GM13976 (cell line): ENCODE measurements around the gene CDADC1.

Experiments used
- DNase-seq: peaks from one replicate; pipeline ENCODE4 v3.0.0; 2012; ENCODE audit warnings: low spot score
- in situ Hi-C: fragments of 300-500 bp; cut with MboI; formaldehyde crosslinking; loops from one replicate; pipeline ENCODE4 v1.12.0; 2022; ENCODE audit warnings: low sequenced_read_pairs, mixed read lengths, inconsistent platforms; ENCODE audit not compliant: unreplicated experiment
- TF ChIP-seq, protein P1 (sequence below): IDR thresholded peaks from 2 replicates; pipeline ENCODE4 v1.5.1; 2012; ENCODE audit warnings: borderline replicate concordance, mild to moderate bottlenecking; ENCODE audit not compliant: insufficient read depth; ENCODE audit errors: extremely low read depth, missing control alignments, control extremely low read depth

The CDADC1 gene

GRCh38 chr13:49247643-49248621 lies at the start of gene CDADC1:
TSS of gene CDADC1 (plus strand) at chr13:49247925. CDS start at chr13:49248038, 113 bp downstream.
- in situ Hi-C loops, result no loop called here
- TF ChIP-seq, protein P1, sequence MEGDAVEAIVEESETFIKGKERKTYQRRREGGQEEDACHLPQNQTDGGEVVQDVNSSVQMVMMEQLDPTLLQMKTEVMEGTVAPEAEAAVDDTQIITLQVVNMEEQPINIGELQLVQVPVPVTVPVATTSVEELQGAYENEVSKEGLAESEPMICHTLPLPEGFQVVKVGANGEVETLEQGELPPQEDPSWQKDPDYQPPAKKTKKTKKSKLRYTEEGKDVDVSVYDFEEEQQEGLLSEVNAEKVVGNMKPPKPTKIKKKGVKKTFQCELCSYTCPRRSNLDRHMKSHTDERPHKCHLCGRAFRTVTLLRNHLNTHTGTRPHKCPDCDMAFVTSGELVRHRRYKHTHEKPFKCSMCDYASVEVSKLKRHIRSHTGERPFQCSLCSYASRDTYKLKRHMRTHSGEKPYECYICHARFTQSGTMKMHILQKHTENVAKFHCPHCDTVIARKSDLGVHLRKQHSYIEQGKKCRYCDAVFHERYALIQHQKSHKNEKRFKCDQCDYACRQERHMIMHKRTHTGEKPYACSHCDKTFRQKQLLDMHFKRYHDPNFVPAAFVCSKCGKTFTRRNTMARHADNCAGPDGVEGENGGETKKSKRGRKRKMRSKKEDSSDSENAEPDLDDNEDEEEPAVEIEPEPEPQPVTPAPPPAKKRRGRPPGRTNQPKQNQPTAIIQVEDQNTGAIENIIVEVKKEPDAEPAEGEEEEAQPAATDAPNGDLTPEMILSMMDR, result no peak
- DNase-seq, result peak; percentile 93

DNA sequence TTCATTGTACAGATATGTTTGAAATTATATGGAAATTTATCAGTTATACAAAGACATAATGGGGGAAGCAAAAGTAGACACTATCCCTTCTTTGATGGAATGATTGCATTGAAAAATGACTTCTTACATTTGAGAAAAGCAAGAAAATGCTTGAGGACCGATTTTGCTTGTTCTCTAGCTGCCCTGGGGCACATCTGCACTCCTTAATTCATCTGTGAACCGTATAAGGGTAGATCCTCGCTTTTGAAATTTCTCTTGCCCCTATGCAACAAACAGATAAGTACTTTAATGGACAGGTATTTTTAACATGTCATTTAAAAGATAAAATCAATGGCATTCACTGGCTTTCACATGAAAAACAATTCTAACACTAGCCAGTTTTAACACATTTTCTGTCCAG lies 41.1 kb upstream of the CDADC1 start:
- no peak for DNase-seq
- TF ChIP-seq, protein P1, result no peak
- in situ Hi-C loops, result no loop called here

DNA sequence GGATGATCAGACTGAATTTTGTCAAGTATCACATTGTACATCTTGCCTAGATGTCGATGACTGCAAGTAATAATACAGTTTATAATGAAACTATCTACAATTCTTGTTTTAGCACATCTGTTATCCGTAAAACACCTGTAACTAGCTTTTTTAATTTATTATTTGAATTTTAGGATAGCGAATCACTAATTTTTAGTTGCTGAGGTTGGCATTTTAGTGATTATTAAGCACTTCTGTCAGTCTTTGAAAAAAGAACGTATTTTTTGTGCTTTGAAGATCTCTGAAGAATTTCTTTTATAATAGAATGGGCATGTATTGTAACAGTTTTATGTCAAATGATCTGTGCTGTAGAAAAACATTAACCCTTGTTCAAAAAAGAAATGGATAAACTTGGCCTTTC lies 39.1 kb upstream of the CDADC1 start:
- no peak for DNase-seq
- in situ Hi-C loops, result no loop called here
- TF ChIP-seq, protein P1, result no peak

- no peak for DNase-seq
- in situ Hi-C loops, result no loop called here
- TF ChIP-seq, protein P1, result no peak
These were observed 37.6 kb upstream of the CDADC1 start for GRCh38 chr13:49210114-49210513.

DNA sequence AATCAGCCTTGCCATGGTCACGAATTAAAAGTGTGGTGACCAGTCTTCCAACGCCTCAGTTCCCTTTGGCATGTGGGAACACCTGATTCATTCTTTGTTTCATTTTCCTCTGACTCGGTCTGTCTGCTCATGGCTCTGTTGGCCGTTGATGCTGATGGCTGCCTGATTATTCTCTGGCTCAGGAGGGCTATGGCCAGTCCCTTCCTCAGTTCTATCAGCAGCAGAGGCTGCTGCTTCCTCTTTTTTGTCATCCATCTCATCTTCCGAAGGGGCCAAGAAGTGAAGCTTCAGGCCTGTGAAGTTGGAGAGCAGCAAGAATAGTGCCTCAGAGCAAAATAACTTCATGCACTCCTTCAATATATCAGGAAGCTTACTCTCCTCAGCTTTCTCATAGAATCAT lies 37.1 kb upstream of the CDADC1 start:
- TF ChIP-seq, protein P1, result no peak
- DNase-seq, result no peak
- in situ Hi-C loops, result no loop called here

GRCh38 chr13:49213539-49213938 lies 34.2 kb upstream of the CDADC1 start:
- in situ Hi-C loops, result no loop called here
- no peak for DNase-seq
- TF ChIP-seq, protein P1, result no peak
